Left renal pelvis (tissue), 4 donors: ENCODE measurements around the gene FSTL1. TPM values are rescaled to one million over a fixed set of nuclear protein-coding genes. Genes with fewer than 3 reads are reported as not detected.

Experiments
- DNase-seq, 4 donors: peaks; one replicate each; pipeline ENCODE4 v3.0.0-alpha.2; 2013; ENCODE audit warnings: low read depth in 4 of 4, low spot score in 3 of 4
- polyA plus RNA-seq, 4 donors: library from polyadenylated mRNA; unstranded; fragments of 120-200 nt; gene quantifications; one replicate each; pipeline ENCODE4 v1.2.1, GENCODE V29; 2013; ENCODE audit not compliant: insufficient read length in 4 of 4

Gene FSTL1
- polyA plus RNA-seq, 4 donors = 432 to 1,602 (median 601) TPM

- no peak for DNase-seq
Observed at GRCh38 chr3:120368172-120368571, 82.6 kb downstream of the FSTL1 start.

- no peak for DNase-seq
Observed at GRCh38 chr3:120364821-120365220, 86.0 kb downstream of the FSTL1 start.

GRCh38 chr3:120364101-120364500 lies 86.7 kb downstream of the FSTL1 start:
- DNase-seq = no peak

- no peak for DNase-seq
Observed at GRCh38 chr3:120357807-120358206, 93.0 kb downstream of the FSTL1 start.

- DNase-seq = no peak
Observed at GRCh38 chr3:120355486-120355885, 95.3 kb downstream of the FSTL1 start.

GRCh38 chr3:120353463-120353862 lies 97.3 kb downstream of the FSTL1 start:
- no peak for DNase-seq

- no peak for DNase-seq
Observed at GRCh38 chr3:120352017-120352416, 98.8 kb downstream of the FSTL1 start.

GRCh38 chr3:120350401-120350941 lies 100.3 kb downstream of the FSTL1 start:
- DNase-seq = no peak

- DNase-seq = no peak
Observed at GRCh38 chr3:120349855-120350125, 101.0 kb downstream of the FSTL1 start.

- DNase-seq = peak; percentile 79 to 88 (median 84)
Observed at GRCh38 chr3:120348991-120349854, 101.6 kb downstream of the FSTL1 start, which contains the start of gene LRRC58. Gene LRRC58 (minus strand): TSS chr3:120349354. CDS start chr3:120349243, 111 bp downstream.

- DNase-seq = no peak
Observed at GRCh38 chr3:120348065-120348990, 102.5 kb downstream of the FSTL1 start.

- DNase-seq = no peak
Observed at GRCh38 chr3:120344349-120344748, 106.4 kb downstream of the FSTL1 start.

Other genes starting within 250 kb of the FSTL1 start
- gene GPR156, start 165.8 kb downstream of the FSTL1 start, polyA plus RNA-seq = 1 to 10 TPM; 1.6 to 3.3 (median 2.7) TPM
- 10 to 100 TPM; 32.5 to 37.4 (median 36.6) TPM for gene LRRC58, start 101.6 kb downstream of the FSTL1 start, polyA plus RNA-seq
- 100 to 1,000 TPM; 136 to 218 (median 200) TPM for gene NDUFB4, start 145.3 kb upstream of the FSTL1 start, polyA plus RNA-seq
- 10 to 100 TPM in 3 of 4 donors, 1 to 10 TPM in 1; 1.6 to 80.2 (median 67.3) TPM for gene HGD, start 231.2 kb upstream of the FSTL1 start, polyA plus RNA-seq